ENCODE results near the gene AURKAIP1.
A peak's percentile ranks its signal among the peaks of the same experiment; 100 is the strongest.
"Not testable (repeated sequence)": the region's sequence is repeated elsewhere in the genome, so short reads cannot be mapped to it uniquely, and the experiment has no call there.

Gene AURKAIP1

DNA sequence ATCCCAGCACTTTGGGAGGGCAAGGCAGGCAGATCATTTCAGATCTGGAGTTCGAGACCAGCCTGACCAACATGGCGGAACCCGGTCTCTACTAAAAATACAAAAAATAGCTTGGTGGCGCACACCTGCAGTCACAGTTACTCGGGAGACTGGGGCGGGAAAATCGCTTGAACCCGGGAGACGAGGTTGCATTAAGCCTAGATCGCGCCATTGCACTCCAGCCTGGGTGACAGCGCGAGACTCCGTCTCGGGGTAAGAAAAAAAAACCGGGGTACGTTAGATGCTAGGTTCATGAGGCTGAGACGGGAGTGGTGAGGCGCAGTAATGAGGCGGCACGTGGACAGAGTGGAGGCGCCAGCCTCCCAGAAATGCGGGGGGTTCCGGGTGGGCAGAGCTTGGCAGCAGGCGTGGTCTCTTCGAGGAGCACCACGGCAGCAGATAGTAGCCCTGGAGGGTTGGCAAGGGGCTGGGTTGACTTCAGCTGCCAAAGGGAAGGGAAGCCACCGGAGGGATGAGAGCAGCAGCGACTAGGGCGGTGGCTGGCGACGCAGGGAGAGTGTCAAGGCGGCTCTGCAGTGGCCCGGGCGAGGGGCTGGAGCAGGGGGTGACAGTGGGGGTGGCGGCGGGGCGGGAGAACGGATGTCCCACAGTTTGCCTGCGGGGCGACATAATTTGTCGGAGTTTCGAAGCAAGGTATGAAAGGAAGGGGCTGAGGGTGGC lies 31.3 kb upstream of the AURKAIP1 start:
- peak; percentile 73 for DNase-seq

DNA sequence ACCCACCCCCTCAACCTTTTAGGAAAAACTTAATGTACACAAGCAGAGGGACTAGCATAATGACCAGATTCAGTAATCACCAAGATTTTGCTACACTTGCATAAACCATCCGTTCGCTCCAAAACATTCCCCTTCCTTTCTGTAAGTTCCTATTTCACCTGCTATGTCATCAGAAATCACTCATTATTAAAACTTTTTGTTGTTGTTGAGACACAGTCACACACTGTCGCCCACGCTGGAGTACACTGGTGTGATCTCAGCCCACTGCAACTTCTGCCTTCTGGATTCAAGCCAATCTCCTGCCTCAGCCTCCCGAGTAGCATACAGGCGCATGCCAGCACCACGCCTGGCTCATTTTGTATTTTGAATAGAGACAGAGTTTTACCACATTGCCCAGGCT lies 28.6 kb upstream of the AURKAIP1 start:
- DNase-seq, result no peak

DNA sequence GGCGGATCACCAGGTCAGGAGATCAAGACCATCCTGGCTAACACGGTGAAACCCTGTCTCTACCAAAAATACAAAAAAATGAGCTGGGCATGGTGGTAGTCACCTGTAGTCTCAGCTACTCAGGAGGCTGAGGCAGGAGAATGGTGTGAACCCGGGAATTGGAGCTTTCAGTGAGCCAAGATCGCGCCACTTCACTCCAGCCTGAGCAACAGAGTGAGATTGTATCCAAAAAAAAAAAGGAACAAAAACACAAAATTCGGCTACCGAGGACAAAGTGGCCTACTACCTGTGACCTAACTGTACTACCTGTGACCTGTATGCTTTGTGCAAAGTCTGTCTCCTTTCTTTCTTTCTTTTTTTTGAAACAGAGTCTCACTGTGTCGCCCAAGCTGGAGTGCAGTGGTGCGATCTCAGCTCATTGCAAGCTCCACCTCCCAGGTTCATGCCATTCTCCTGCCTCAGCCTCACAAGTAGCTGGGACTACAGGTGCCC lies 27.9 kb upstream of the AURKAIP1 start:
- not testable (repeated sequence) for DNase-seq

DNA sequence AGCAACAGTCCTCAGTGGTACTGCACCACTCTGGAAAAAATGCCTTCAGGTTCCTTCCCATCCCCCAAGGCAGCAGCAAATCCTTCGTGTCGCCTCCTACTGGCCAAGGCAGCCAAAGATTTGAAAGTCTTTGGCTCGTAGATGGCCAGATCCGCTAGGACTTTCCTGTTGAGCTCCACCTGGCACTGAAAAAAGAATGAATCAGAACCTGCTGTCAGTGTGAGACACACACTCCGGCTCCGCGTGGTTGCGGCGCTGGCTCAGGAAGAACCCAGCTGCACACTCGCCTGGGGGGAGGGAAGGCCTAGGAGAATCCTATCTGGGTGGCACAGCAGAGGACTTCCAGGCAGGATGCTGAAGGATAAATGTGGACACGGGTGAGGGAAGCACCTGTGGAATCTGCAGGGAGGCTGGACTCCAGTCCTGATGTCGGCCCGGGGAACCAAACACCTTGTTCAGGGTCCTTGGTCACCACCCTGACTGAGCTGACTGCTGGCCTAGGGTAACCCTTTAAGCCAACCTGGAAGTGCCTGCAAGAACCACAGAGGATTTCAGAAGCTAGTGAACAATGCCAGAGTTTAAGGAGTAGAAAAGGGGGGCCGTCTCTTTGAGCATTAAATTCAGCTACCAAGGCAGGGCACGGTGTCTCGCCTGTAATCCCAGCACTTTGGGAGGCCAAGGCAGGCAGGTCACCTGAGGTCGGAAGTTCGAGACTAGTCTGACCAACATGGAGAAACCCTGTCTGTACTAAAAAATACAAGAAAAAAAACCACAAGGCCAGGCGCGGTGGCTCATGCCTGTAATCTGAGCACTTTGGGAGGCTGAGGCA lies 27.3 kb upstream of the AURKAIP1 start:
- DNase-seq, result peak; percentile 78

DNA sequence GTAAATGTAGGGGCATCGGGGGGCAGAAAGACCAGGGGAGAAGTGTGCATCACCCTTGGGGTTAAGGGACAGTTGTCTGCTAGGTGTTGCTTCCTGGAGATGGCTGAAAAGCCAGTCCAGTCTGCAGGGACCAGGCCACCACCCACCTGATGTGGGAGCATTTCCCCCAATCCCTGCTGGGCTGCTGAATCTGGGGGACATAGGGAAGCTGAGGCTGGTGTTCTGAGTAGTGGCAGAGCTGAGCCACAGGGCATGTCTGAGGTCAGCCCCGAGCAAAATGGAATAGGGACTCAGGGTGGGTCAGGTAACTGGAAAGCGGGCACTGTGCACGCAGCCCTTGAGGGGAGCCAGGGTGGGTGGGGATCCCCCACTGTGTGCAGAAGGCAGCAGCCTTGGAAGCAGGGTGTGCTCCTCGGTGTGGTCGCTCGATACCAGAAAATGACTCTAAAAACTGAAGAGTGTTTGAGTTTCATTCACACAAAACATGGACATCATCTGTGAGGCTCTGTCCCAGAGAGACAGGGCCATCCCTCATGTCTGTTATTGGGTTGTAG lies 26.5 kb upstream of the AURKAIP1 start:
- DNase-seq, result no peak

DNA sequence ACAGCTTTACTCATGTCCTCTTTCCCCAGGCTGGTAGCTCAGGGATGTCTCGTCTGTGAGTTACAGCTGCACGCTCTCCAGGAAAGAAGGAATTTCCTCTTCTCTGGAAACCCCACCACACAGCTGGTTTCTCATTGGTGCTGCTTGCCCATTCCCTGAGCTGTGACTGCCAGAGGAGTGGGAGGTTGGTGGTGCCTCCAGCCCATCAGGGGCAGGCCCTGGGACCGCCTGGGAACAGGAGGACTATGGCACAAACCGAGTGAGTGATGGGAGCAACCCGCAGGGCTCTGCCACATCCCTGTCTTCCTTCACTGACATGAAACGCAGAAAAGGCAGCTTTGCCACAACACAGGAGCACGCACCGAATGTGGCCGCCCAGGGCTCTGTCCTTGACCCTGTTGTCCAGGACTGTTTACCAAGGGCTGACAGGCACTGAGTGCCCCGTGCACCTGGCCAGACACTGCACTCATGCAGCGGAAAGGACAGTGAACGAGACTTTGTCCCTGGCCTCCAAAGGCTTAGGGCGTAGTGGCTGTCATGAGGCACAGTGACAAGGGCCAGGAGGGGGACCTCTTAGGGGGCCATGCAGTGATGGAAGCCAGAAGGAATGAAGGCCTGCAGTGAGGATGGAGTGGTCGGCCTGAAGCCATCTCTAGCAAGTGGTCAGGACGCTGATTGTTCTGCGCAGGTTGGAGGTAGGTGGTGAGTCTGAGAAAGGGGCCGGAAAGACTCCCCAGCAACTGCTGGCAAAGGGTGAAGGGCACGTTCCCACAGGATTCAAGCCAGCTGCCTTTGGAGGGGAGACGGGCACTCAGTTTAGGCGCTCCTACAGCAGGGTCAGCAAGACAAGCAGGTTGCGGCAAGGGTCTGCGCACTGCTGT lies 25.8 kb upstream of the AURKAIP1 start:
- DNase-seq, result no peak

DNA sequence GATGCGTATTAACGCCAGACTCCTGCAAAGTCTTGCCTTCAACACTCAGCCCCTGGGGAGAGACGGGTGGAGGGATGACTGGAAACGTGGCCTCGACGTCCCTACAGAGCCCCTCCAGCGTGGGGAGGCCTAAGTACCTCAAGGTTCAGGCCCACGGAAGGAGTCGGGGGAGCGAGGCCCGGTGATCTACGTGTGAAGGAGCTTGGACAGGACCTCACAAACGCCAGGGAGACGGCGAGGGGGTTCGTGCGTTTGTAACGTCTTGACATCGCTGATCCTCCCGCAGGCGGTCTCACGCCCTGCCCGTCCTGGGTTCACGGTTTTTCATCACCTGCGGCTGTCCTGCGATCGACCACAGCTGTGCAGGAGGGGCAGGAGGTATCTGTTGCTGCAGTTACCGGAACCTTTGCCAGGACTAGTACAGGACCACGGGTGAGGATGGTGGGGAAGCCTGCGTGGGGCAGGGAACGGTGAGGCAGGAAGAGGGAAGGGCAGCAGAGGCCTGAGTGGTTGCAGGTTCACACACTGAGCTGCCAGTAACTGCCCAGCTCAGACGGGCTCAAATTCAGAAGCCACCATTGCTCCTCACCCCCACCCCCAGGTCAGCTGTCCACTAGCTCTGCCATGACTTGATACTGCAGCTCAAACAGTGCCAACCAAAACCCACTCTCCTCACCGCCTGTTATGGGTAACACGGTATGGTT lies 25.0 kb upstream of the AURKAIP1 start:
- DNase-seq, result peak; percentile 56

DNA sequence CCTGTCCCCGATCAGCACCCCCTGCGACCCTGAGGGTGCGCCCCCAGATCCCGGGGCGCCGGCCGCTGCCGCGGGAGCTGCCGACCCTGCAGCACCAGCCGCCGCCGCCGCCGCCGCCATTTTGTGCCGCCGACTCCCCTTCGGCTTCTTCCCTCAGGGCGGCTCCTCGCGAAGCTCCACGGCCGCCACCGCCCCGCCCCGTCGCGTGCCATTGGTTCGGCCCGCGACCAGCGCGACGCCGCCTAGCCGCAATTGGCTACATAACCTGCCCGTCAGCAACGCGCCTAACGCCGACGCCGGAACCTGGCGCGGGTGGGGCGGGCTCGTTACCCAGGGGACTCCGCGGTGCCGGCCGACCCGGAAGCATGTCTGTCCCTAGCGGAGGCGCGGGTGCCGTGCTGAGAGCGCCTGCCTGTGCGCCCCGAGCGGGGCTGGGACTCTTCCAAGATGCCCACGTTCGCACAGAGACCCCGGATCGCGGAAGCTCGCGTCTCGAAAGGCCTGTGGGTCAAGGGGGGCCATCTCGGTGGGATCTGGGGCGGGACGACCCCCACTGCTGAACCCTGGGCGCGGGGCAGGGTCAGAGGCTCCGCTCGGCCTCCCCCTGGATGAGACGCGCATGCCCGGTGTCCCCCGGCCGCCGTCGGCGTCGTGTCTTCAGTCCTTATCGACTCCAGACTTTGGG lies 24.3 kb upstream of the AURKAIP1 start, which contains the start of gene CCNL2:
CCNL2 (minus strand) TSS at position 149 of the 685 bp plus-strand sequence; CDS start at position 120, 29 bp downstream.
- peak; percentile 99 for DNase-seq

DNA sequence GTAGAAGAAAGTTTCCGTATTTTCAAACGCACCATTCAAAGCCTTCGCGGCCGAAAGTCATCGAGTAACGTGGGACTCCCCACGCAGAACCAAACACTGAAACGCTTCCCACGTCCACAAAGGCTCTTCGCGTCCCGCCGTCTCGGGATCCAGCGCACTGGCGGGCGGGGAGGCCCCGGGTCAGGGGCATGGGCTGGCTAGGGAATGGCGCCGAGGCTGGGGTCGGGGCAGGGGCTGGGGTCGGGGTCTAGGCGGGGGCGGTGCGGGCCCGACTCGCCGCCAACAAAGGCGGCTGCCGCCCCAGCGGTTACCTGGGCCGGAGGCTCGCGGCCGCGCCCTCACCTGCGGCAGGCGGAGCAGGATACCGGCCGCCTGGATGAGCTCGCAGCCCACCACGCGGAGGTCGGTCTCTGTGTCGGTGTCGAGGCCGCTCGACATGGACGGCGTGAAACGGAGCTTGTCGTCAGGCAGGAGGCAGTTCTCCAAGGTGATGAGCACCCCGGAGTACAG lies 23.7 kb upstream of the AURKAIP1 start:
- no peak for DNase-seq

DNA sequence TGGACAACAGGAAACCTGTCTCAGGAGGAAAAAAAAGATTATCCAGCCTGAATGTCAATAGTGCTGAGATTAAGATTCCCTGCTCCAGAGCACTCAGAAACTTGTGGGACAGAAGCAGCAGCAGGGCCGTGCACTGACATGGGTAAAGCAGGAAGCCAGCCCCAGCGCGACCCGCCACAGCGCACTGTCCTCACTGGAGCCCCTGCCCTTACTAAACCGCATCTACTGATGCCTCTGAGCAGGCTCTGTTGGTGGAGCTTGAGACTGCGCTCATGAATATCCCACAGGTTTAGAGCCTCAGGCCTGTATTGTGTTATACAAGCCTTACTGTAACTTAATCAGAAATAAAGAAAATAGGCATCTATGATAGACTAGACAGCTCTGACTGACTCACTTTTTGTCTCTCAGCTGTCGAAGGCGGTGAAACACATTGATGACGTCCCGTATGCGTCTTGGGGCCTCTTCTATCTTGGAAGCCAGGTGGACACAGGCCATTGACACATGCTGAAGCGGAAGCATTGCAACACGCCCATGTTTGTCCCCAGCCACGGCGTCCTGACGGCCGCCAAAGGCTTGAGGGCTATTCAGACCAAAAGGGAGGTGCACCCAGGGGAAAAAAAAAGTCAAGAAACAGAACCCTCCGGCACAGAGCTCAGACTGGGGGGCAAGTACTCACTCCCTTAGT lies 23.0 kb upstream of the AURKAIP1 start:
- peak; percentile 59 for DNase-seq

DNA sequence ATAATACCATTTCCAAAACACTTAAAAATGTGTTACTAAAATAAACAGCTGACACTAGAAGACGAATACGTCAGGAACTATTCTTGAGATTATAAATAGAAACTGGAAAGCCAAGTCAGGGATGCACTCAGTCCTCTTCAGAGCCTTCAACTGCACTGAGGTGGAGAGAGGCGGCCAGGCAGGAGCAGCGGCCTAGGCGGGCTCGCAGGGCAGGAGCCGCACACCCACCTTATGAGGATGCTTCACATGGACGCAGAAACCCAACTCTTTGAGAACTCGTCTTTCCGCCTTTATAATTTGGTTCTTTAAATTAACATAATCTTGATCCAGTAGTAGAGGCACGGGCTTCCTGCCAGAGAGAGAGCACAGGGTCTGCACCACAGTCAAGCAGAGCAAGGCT lies 20.2 kb upstream of the AURKAIP1 start:
- no peak for DNase-seq

DNA sequence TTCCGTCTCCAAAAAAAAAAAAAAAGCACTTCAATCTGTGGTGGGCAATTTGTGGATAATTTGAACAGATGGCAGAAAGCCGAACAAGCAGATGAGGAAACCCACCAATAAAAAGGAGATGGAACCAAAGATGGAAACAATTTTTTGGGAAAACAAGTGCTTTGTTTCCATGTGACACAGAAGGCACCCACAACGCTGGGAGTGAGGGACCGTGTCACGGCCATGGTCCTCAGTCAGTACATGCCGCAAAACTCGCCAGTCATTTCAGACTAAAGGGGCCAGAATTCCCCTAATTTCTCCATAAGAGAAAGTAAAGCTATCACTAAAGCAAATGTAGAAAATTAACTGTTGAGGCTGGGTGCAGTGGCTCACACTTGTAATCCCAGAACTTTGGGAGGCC lies 19.1 kb upstream of the AURKAIP1 start:
- no peak for DNase-seq

DNA sequence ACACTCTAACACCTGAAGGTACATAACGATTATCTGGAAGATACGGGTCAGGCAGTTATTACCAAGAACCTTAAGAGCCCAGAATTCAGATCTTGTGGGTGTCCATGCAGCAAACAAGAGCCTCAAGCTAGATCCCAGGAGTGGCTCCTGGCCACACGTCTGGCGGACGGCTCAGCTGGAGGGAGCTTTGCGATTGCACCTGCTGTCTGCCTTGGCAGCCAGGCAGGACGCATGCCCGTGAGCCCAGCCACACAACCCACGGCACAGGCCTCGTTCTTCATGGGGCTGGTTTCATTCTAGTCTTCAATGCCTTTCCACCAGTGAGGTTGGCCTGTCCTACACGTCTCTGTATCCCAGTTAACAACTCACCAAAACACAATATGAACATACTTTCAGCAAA lies 18.4 kb upstream of the AURKAIP1 start:
- no peak for DNase-seq

DNA sequence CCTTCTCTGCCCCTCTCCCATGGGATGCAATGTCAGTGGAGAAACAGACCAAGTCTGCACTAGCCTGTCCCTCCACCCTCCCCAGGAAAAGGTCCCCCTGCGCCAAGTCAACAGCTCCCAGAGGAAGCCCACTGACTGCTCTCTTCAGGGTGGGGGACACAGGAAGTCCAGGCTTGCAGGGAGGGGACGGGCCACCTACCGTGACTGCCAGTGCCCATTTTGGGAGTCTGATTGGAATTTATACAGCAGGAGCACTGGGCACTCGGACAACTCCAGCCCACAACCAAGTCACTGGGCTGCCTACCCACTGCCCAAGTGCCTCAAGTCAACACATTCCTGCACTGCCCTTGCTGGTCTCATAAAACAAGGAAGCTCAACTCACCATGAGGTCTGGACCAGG lies 18.0 kb upstream of the AURKAIP1 start:
- DNase-seq, result no peak

DNA sequence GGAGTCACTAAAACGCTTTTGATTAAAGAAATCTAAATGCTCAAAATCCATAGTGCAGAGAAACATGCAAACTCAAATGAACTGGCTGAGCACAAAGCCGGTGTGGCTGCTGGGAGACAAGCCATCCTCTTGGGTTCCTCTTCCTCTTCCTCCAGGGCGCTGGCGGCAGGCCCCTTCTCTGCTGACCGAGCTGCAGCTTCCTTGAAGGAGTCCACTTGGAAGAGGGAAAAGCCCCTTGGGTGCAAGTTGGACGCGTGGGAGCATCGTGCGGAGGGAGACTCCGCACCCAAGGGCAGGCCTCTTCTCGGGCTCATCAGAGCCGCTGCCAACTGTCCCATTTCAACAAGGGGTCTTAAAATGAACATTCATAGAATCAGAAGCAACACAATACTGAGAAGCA lies 16.2 kb upstream of the AURKAIP1 start:
- DNase-seq, result no peak

DNA sequence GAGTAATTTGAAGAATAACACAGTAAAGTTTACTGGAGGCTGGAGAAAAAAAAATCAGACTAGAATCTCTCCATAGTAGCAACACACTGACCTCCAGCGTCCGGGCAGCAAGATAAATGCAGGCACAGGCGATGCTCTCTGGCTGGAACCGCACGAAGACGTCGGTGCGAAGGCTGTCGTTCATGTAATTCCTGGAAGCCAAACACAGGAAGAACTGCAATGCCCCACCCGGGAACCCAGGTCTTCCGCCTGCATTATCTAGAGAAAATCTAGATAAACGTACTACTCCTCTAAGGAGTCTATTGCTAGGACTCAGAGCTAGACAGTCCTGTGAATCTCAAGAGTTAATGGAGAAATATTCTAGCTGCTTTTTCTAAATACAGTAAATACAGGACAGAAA lies 15.7 kb upstream of the AURKAIP1 start:
- DNase-seq, result no peak

DNA sequence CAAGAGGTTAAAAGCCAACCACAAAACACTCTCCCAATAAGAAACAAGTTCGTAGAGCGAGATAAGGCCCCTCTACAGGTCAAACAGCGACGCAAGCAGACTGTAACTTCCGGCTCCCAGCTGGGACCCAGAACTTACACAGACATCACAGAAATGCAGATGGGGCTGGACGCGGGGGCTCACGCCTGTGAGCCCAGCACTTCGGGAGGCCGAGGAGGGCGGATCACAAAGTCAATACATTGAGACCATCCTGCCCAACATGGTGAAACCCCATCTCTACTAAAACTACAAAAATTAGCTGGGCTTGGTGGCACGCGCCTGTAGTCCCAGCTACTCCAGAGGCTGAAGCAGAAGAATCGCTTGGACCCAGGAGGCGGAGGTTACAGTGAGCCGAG lies 13.1 kb upstream of the AURKAIP1 start:
- no peak for DNase-seq

DNA sequence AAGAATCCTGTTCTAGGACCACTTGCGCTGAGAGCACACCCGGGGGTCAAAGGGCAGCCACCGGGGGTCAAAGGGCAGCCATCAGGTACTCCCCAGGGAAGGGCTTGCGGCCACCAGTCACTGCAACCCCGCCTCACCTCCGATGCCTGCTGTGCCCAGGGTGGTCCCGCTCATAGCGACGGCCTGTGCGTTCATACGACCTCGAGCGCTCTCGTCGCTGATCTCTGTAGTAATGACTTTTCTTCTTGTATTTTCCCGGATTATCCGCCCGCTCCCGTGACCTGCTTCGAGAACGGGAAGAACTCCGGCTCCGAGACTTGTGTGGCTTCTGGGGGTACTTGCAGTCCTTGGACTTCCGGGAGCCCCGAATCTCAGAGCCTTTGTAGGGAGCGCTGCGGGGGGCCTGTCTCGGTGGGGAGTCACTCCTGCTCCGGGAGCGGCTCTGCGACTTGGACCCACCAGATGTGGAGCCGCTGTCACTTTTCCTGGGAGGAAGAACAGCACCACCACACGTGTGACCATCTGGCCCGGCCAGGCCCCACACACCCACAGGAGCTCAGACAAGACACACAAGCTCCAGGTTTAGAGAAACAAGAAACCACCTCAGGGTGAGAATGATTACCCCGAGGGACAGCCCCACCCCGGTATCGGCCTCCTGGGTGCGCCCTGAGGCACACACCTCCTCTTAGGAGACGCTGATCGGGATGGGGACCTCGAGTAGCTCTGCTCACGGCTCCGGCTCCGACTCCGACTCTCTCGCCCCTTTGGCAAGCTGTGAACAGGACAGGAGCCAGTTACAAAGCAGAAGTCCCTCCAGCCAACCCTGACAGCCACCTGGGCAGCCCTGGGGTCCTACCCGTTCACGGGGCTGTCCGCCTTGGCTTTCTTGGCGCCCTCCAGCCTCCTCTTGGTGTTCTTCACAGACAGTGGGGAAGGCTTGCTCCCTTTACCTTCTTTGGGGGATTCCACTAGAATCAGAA lies 12.4 kb upstream of the AURKAIP1 start:
- no peak for DNase-seq

DNA sequence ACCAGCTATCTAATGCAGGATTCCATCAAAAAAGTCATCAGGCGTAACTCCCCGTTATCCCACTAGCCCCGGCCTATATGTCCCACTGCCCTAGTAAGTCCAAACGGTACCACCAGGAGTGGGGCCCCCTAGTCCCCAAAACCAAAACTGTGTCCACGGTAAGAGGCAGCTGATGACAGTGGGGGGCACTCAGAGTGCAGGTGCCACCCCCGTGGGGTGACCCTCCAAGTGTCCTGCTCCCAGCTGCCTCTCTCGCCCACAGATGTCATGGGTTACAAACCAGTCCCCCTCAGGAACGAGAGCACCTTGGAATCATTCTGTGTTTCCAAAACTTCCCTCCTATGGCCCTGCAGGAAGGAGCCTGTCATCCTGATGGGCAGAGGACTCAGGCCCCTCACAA lies 10.9 kb upstream of the AURKAIP1 start:
- DNase-seq, result no peak
